ENCODE data around the gene SCP2.

GRCh38 chr1:53074313-53075154 is 147.5 kb downstream of the SCP2 start:
- TF ChIP-seq ZFP30 (CRISPR knock-in tag; IDR thresholded peaks at IDR 0.05) (no peak), TOX (CRISPR knock-in tag; IDR thresholded peaks at IDR 0.05; ENCODE audit: borderline replicate concordance) (no peak), ZFP3 (CRISPR knock-in tag; IDR thresholded peaks at IDR 0.05) (no peak), PATZ1 (CRISPR knock-in tag; IDR thresholded peaks at IDR 0.05; ENCODE audit: borderline replicate concordance) (no peak)

Measured in SK-N-SH treated with all-trans-retinoic acid at 6 μM for 48 hours (cell line).